Islet precursor cell (in vitro differentiated cells): Measurements from ENCODE around the gene PPP3CA.
"Not testable (repeated sequence)": the region's sequence is repeated elsewhere in the genome, so short reads cannot be mapped to it uniquely, and the experiment has no call there.

ENCODE experiments used
- DNase-seq: peaks from one replicate; pipeline ENCODE4 v3.0.0-alpha.2; 2018

PPP3CA gene

GRCh38 chr4:101131058-101131457 lies 216.3 kb downstream of the PPP3CA start:
- not testable (repeated sequence) for DNase-seq

GRCh38 chr4:101128898-101129297 lies 218.4 kb downstream of the PPP3CA start:
- not testable (repeated sequence) for DNase-seq

GRCh38 chr4:101128473-101128872 lies 218.9 kb downstream of the PPP3CA start:
- DNase-seq, result no peak

- no peak for DNase-seq
These were observed 220.0 kb downstream of the PPP3CA start for GRCh38 chr4:101127176-101127790.

- DNase-seq, result no peak
These were observed 221.3 kb downstream of the PPP3CA start for GRCh38 chr4:101126059-101126458.

- DNase-seq, result no peak
These were observed 222.0 kb downstream of the PPP3CA start for GRCh38 chr4:101125045-101125942.

GRCh38 chr4:101123231-101123630 lies 224.1 kb downstream of the PPP3CA start:
- no peak for DNase-seq

- no peak for DNase-seq
These were observed 225.3 kb downstream of the PPP3CA start for GRCh38 chr4:101122019-101122418.

- no peak for DNase-seq
These were observed 228.2 kb downstream of the PPP3CA start for GRCh38 chr4:101119141-101119540.

GRCh38 chr4:101118617-101119016 lies 228.7 kb downstream of the PPP3CA start:
- DNase-seq, result no peak

GRCh38 chr4:101115887-101116286 lies 231.4 kb downstream of the PPP3CA start:
- DNase-seq, result no peak

- peak; percentile 80 for DNase-seq
These were observed 232.4 kb downstream of the PPP3CA start for GRCh38 chr4:101114936-101115372.

GRCh38 chr4:101104312-101105052 lies 242.8 kb downstream of the PPP3CA start:
- DNase-seq, result no peak

GRCh38 chr4:101103381-101104142 lies 243.8 kb downstream of the PPP3CA start:
- peak; percentile 57 for DNase-seq

- DNase-seq, result no peak
These were observed 245.1 kb downstream of the PPP3CA start for GRCh38 chr4:101102114-101102742.

- DNase-seq, result no peak
These were observed 246.3 kb downstream of the PPP3CA start for GRCh38 chr4:101101072-101101471.

GRCh38 chr4:101098666-101099400 lies 248.5 kb downstream of the PPP3CA start:
- DNase-seq, result no peak

GRCh38 chr4:101092609-101093008 lies 254.7 kb downstream of the PPP3CA start:
- not testable (repeated sequence) for DNase-seq

- DNase-seq, result no peak
These were observed 258.2 kb downstream of the PPP3CA start for GRCh38 chr4:101089168-101089567.

- DNase-seq, result peak; percentile 60
These were observed 260.3 kb downstream of the PPP3CA start for GRCh38 chr4:101086801-101087586.

- no peak for DNase-seq
These were observed 264.2 kb downstream of the PPP3CA start for GRCh38 chr4:101083131-101083530.
